GM18951 (cell line): ENCODE data around the gene NPAS2.

Experiments used
- POLR2A ChIP-seq: IDR thresholded peaks from 4 replicates; pipeline ENCODE4 v1.6.1; 2011; ENCODE audit warnings: mild to moderate bottlenecking; ENCODE audit not compliant: insufficient read length, insufficient read depth; ENCODE audit errors: extremely low read depth
- in situ Hi-C: fragments of 300-500 bp; cut with MboI; formaldehyde crosslinking; loops from one replicate; pipeline ENCODE4 v1.12.0; 2022; ENCODE audit warnings: low sequenced_read_pairs, mixed read lengths, inconsistent platforms; ENCODE audit not compliant: unreplicated experiment

Gene NPAS2

GRCh38 chr2:100784681-100785080, 35.3 kb upstream of the NPAS2 start:
- in situ Hi-C loops = no loop called here

DNA sequence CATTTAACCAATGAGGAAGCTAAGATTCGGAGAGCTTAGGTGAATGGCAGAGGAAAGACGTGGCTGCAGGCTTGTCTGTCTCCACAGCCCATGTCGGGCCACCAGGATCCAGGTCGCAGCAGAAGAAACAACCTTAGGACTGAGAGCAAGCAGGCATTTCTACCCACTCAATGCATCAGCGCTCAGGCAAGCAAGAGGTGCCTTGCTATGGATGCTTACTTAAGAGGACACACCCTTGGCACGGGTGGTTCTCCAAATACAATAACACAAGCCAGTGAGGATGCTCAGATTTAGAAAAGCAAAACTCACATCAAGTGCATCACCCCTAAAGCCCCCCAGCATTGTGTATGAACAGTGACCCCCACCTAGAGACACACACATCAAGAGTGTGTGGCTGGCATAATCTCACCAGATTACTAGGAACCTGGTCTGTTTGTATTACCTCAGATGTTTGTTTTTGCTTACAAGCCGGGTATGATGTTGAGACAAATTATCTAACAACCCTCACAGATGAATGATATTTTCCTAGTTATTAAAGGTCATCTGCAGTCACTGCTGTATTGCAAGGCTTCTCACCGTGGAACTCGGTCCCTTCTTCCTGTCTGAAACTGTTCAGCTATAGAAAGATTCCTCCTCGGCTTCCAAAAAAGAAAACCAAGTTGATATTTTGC, 34.2 kb upstream of the NPAS2 start:
- TF ChIP-seq POLR2A = no peak
- in situ Hi-C loops = no loop called here

More at GRCh38 chr2:100784681-100785080, 35.3 kb upstream of the NPAS2 start:
- TF ChIP-seq POLR2A = no peak

- no peak for TF ChIP-seq POLR2A
- in situ Hi-C loops = no loop called here
Measured at GRCh38 chr2:100786297-100786658, 33.7 kb upstream of the NPAS2 start.

- in situ Hi-C loops = no loop called here
- TF ChIP-seq POLR2A = no peak
Measured at GRCh38 chr2:100786985-100787384, 33.0 kb upstream of the NPAS2 start.

GRCh38 chr2:100789361-100789760, 30.6 kb upstream of the NPAS2 start:
- no peak for TF ChIP-seq POLR2A
- in situ Hi-C loops = no loop called here

DNA sequence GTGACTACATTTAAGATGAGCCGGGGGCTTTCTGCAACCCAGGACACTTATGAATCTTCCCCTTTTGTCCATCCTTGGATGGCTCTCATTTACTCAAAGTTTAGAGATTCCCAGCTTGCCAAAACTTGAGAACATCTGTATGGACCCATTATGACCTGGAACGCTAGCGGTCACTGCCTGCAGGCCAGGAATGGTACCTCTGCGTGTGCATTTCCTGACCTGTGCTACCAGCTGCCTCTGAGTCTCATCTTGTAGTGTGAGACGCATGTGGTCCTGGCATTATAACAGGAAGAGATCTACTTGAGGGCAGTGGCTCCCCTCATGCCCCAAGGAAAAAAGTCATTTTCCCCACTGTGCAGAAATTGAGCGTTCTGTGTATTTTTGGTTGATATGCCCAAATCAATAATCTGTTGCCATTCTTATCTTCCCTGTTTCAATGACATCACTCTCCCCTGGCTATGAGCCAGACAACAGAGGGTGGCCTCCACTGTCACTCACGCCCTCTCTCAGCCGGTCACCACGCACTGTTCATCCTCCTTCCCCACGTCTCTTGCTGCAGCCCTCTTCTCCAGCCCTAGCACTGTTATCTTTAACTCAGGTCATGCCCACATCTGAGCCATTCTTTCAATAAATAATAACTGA, 28.5 kb upstream of the NPAS2 start:
- no peak for TF ChIP-seq POLR2A
- in situ Hi-C loops = no loop called here

DNA sequence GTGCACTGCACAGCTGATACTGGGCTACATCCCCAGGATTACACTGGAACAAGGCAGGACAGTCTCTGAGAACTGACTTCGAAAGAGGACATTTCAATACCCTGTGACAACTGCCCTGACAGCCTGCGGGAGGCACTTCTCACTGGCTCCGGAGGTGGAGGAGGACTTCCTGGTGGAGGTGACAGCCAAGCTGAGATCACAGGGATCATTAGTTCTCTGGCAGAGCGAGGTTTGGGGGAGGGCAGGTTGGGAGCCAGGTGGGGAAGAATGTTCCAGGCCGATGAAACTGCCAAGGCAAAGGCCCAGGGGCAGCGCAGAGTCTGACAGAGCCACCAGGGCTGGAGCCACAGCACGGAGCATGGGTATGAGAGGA, 28.0 kb upstream of the NPAS2 start:
- TF ChIP-seq POLR2A = no peak
- in situ Hi-C loops = no loop called here

GRCh38 chr2:100793220-100793619, 26.7 kb upstream of the NPAS2 start:
- no peak for TF ChIP-seq POLR2A
- in situ Hi-C loops = no loop called here

DNA sequence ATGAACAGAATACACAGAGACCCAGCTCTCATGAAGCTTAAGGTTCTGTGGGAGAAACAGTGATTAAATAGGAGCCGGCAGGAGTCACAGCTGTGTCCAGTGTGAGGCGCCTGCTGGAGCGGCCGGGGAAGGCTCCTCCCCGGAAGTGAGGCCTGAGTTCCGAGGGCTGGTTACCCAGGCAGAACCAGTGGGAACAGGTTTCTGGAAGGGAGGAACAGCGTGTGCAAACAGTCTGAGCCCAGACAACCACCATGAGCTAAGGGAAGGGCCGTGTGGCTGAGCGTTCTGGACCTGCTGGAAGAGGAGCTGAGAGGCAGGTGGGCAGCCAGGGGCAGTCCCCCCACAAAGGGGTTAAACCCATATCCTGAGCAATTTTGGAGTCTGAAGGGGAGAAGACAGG, 26.0 kb upstream of the NPAS2 start:
- in situ Hi-C loops = no loop called here
- TF ChIP-seq POLR2A = no peak

GRCh38 chr2:100796499-100797100, 23.3 kb upstream of the NPAS2 start:
- in situ Hi-C loops = no loop called here
- no peak for TF ChIP-seq POLR2A

GRCh38 chr2:100799686-100800085, 20.3 kb upstream of the NPAS2 start:
- no peak for TF ChIP-seq POLR2A
- in situ Hi-C loops = no loop called here

- in situ Hi-C loops = no loop called here
- no peak for TF ChIP-seq POLR2A
Measured at GRCh38 chr2:100800915-100801314, 19.0 kb upstream of the NPAS2 start.

DNA sequence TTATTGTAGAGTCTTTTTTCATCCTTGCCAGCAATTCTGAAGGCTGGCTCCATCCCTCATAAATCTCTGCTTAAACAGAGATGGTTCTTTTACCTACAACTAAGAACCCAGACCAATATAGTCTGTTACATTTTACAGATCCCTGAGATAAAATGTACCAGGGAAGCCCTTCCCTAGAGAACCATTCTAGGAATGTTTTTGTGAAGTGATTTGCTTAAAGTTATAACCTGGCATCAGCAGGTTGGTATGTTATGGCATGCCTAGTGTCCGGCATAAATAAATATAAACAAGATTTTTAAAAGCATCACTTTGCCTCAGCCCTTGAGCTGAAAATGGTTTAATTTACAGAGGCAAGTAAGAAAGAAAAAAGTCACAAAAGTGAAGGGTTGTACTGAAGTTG, 18.5 kb upstream of the NPAS2 start:
- no peak for TF ChIP-seq POLR2A
- in situ Hi-C loops = no loop called here

GRCh38 chr2:100802066-100802465, 17.9 kb upstream of the NPAS2 start:
- in situ Hi-C loops = no loop called here

More at GRCh38 chr2:100802066-100802465, 17.9 kb upstream of the NPAS2 start:
- TF ChIP-seq POLR2A = no peak
